ENCODE measurements around the gene SCML2.

- TF ChIP-seq, protein P1, sequence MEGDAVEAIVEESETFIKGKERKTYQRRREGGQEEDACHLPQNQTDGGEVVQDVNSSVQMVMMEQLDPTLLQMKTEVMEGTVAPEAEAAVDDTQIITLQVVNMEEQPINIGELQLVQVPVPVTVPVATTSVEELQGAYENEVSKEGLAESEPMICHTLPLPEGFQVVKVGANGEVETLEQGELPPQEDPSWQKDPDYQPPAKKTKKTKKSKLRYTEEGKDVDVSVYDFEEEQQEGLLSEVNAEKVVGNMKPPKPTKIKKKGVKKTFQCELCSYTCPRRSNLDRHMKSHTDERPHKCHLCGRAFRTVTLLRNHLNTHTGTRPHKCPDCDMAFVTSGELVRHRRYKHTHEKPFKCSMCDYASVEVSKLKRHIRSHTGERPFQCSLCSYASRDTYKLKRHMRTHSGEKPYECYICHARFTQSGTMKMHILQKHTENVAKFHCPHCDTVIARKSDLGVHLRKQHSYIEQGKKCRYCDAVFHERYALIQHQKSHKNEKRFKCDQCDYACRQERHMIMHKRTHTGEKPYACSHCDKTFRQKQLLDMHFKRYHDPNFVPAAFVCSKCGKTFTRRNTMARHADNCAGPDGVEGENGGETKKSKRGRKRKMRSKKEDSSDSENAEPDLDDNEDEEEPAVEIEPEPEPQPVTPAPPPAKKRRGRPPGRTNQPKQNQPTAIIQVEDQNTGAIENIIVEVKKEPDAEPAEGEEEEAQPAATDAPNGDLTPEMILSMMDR (IDR thresholded peaks at IDR 0.05; ENCODE audit: low read depth, low read length, poor library complexity, severe bottlenecking), result no peak
- TF ChIP-seq EZH2phosphoT487 (IDR thresholded peaks at IDR 0.05; ENCODE audit: borderline replicate concordance, low read length), result no peak
These were observed 47.3 kb upstream of the SCML2 start for GRCh38 chrX:18401848-18402213.

Data from DOHH2 (cell line).